OCI-LY1 (cell line): Measurements from ENCODE around the gene AATK.

ENCODE experiments used
- H2AFZ ChIP-seq: fragments of 200-600 bp; sonication (generic), shearing (Covaris generic); 2 replicates; pipeline ENCODE4 v1.6.0; 2014; ENCODE audit warnings: antibody characterized with exemption, mild to moderate bottlenecking, low read length
- H3F3A ChIP-seq: fragments of 200-600 bp; sonication (generic), shearing (Covaris generic); 2 replicates; pipeline ENCODE4 v1.6.0; 2014; ENCODE audit warnings: mild to moderate bottlenecking, antibody characterized with exemption, low read length, moderate library complexity; ENCODE audit not compliant: insufficient read depth
- H3K27ac ChIP-seq: fragments of 200-600 bp; sonication (generic); 2 replicates; pipeline ENCODE4 v1.5.1; 2014; ENCODE audit warnings: low read length, mixed run types, mild to moderate bottlenecking, low read depth; ENCODE audit not compliant: poor library complexity, severe bottlenecking
- H3K27me3 ChIP-seq: fragments of 200-600 bp; sonication (generic); 2 replicates; pipeline ENCODE4 v1.6.0; 2014; ENCODE audit warnings: antibody characterized with exemption, mild to moderate bottlenecking, low read length, moderate library complexity; ENCODE audit not compliant: insufficient read depth
- H3K36me3 ChIP-seq: fragments of 200-600 bp; sonication (generic); 2 replicates; pipeline ENCODE4 v1.6.1; 2014; ENCODE audit warnings: mild to moderate bottlenecking, antibody characterized with exemption, low read length, moderate library complexity, mixed read lengths; ENCODE audit not compliant: insufficient read depth
- H3K4me1 ChIP-seq: fragments of 200-600 bp; sonication (generic); 2 replicates; pipeline ENCODE4 v1.5.1; 2014; ENCODE audit warnings: mild to moderate bottlenecking, low read length, moderate library complexity; ENCODE audit not compliant: insufficient read depth, severe bottlenecking
- H3K4me2 ChIP-seq: fragments of 200-600 bp; sonication (generic), shearing (Covaris generic); 2 replicates; pipeline ENCODE4 v1.6.1; 2014; ENCODE audit warnings: low read length
- H3K4me3 ChIP-seq: fragments of 200-600 bp; sonication (generic); 2 replicates; pipeline ENCODE4 v1.5.1; 2014; ENCODE audit warnings: low read length, low read depth, mild to moderate bottlenecking, mixed read lengths; ENCODE audit not compliant: poor library complexity, severe bottlenecking
- H3K79me2 ChIP-seq: fragments of 200-600 bp; shearing (Covaris generic); 2 replicates; pipeline ENCODE4 v1.6.1; 2016; ENCODE audit warnings: mixed run types, low read length, mixed read lengths; ENCODE audit not compliant: insufficient read depth
- H3K9ac ChIP-seq: fragments of 200-600 bp; sonication (generic), shearing (Covaris generic); 2 replicates; pipeline ENCODE4 v1.6.1; 2014; ENCODE audit warnings: mild to moderate bottlenecking, low read length, mixed read lengths
- H3K9me2 ChIP-seq: fragments of 200-600 bp; sonication (generic), shearing (Covaris generic); 2 replicates; pipeline ENCODE4 v1.6.1; 2014; ENCODE audit warnings: low read depth, mild to moderate bottlenecking, low read length, mixed read lengths
- H3K9me3 ChIP-seq: fragments of 200-600 bp; shearing (Covaris generic); 2 replicates; pipeline ENCODE4 v1.6.1; 2014; ENCODE audit warnings: low read length, mixed read lengths
- H4K20me1 ChIP-seq: fragments of 200-600 bp; sonication (generic), shearing (Covaris generic); 2 replicates; pipeline ENCODE4 v1.6.0; 2016; ENCODE audit warnings: mild to moderate bottlenecking, low read length; ENCODE audit not compliant: insufficient read depth
- EZH2 ChIP-seq: fragments of 200-600 bp; sonication (generic), shearing (Covaris generic); IDR thresholded peaks from 2 replicates; pipeline ENCODE4 v1.8.0; 2017; ENCODE audit warnings: borderline replicate concordance, mixed run types, mild to moderate bottlenecking, antibody characterized with exemption, low read length, moderate library complexity, mixed read lengths
- TF ChIP-seq, protein P1 (sequence below): fragments of 200-600 bp; sonication (generic), shearing (Covaris generic); IDR thresholded peaks from 2 replicates; pipeline ENCODE4 v1.5.1; 2017; ENCODE audit warnings: mild to moderate bottlenecking, antibody characterized with exemption, low read length, moderate library complexity, mixed read lengths

The AATK gene

DNA sequence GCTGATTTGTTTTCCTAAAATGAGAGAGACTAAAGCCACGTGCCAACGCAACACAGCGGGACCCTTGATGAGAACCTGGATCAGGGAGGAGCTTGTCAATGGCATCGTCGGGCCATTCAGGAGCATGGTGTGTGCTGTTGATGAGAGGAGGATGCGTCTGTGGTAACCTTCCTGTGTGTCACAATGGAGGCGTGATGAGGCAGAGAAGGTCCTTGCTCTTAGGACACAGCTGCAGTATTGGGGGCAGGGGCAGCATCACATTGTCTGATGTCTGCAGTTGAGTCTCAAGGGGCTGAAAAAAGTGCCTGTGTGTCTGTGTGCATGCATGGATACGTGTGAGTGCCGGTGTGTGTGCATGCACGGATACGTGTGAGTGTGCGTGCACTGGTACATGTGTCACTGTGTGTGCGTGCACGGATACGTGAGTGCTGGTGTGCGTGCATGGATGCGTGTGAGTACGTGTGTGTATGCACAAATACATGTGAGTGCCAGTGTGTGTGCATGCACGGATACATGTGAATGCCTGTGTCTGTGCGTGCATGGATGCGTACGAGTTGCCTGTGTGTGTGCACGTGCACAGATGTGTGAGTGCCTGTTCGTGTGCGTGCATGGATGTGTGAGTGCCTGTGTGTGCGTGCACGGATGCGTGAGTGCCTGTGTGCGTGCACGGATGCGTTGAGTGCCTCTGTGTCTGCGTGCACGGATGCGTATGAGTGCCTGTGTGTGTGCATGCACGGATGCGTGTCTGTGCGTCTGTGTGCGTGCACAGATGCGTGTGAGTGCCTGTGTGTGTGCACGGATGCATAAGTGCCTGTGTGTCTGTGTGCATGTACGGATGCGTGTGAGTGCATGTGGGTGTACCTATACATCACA lies 91.8 kb downstream of the AATK start:
- Histone ChIP-seq H3K9me2 (no peaks in the 10 kb centered on the region), H3K27ac (no peak overlapping the region), H3K4me2 (no peak overlapping the region), H3K36me3 (no peaks in the 10 kb centered on the region), H3K27me3 (peaks cover 11% of the 10 kb centered on the region; the same call in 1 of the 2 replicates), H3K9me3 (no peaks in the 10 kb centered on the region), H3K4me3 (no peak overlapping the region), H3K4me1 (no peaks in the 10 kb centered on the region), H3F3A (no peaks in the 10 kb centered on the region), H2AFZ (no peak overlapping the region), H4K20me1 (no peaks in the 10 kb centered on the region), H3K79me2 (no peaks in the 10 kb centered on the region), H3K9ac (no peak overlapping the region)
- TF ChIP-seq, protein P1, sequence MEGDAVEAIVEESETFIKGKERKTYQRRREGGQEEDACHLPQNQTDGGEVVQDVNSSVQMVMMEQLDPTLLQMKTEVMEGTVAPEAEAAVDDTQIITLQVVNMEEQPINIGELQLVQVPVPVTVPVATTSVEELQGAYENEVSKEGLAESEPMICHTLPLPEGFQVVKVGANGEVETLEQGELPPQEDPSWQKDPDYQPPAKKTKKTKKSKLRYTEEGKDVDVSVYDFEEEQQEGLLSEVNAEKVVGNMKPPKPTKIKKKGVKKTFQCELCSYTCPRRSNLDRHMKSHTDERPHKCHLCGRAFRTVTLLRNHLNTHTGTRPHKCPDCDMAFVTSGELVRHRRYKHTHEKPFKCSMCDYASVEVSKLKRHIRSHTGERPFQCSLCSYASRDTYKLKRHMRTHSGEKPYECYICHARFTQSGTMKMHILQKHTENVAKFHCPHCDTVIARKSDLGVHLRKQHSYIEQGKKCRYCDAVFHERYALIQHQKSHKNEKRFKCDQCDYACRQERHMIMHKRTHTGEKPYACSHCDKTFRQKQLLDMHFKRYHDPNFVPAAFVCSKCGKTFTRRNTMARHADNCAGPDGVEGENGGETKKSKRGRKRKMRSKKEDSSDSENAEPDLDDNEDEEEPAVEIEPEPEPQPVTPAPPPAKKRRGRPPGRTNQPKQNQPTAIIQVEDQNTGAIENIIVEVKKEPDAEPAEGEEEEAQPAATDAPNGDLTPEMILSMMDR: no peak
- no peak for TF ChIP-seq EZH2

DNA sequence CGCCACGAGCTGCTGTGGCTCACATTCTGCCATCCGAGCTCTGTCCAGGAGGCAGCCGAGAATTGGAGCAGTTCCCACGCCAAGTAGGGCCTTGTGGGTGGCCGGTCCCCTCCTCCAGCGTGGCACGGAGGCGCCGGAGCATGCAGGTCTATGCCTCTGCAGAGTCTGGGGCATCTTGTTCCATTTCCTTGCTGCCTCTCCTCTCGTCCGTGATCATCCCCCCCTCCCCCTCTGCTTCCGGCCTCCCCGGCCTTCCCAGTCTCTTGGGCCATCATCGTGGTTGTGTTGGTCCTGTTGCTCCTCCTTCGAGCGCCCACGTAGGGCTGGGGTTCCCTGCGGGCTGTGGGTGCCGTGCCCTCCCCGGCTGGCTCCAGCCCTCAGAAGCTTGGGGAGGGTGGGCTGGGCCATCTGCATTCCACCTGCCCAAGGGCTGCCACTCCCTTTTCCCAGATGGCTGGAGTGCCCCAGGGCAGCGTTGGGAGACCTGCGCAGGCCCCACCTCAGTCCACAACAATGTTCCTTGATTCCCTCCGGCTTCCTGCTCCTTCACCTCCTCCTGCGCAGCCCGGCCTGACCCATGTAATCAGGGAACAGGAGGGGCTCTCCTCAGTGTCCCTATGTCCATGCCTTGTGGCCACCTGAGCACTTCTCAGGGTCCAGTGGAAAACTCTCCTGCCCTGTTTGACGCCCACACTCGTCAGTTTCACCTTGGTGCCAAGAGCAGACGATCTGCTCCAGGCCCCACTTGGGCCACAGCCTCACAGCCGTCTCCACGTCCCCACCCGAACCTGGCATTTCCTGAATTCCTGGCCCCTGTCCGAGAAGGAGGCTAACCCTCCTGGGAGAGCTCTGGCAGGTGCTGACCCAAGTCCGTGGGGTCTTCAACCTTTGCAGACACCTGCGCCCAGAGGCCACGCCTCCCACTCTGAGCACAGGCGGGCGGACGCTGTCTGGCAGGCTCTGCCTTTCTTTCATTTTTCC lies 94.0 kb downstream of the AATK start:
- no peak for TF ChIP-seq EZH2
- TF ChIP-seq, protein P1: no peak
- no peaks in the 10 kb centered on the region for H3K4me1 ChIP-seq
- H3K79me2 ChIP-seq: no peaks in the 10 kb centered on the region
- no peaks in the 10 kb centered on the region for H3K36me3 ChIP-seq
- no peak overlapping the region for H2AFZ ChIP-seq
- no peak overlapping the region for H3K27ac ChIP-seq
- H3K9me3 ChIP-seq: no peaks in the 10 kb centered on the region
- no peak overlapping the region for H3K4me3 ChIP-seq
- no peaks in the 10 kb centered on the region for H4K20me1 ChIP-seq
- H3K9me2 ChIP-seq: no peaks in the 10 kb centered on the region
- no peak overlapping the region for H3K4me2 ChIP-seq
- peaks cover 12% of the 10 kb centered on the region; the same call in 1 of the 2 replicates for H3K27me3 ChIP-seq
- no peak overlapping the region for H3K9ac ChIP-seq
- H3F3A ChIP-seq: no peaks in the 10 kb centered on the region

DNA sequence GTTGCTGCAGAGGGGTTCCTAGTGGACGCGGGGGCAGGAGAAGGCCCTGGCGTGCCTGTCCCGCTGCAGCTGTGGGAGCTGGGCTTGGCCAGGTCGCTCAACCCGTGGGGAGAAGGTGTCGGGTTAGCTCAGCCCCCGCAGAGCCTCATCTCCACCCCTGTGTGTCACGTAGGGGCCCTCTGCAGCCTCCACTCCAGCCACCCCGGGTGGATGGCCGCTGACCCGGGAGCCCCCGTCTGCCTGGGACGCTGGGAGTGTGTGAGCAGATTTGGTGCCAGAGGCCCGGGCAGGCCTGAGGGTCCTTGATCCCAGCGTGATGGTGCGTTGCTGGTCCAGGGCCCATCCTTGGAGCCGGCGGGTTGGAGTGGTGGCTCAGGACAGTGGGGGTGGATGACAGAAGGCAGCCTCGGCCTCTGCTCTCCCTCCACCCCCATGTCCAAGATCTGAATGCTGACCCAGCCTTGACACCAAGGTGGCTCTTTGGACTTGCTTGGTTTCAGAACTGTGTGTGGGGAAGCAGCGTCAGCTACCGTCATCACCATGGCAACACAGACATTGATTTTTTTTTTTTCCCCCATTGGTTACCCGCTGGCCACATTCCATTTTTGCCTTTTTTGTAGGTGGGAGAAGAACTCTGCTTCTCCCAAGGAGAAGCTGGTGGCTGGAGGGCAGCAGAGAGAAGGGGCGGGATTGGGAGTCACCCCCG lies 95.3 kb downstream of the AATK start:
- no peak overlapping the region for H3K4me2 ChIP-seq
- peaks cover 12% of the 10 kb centered on the region; the same call in 1 of the 2 replicates for H3K27me3 ChIP-seq
- H3K4me3 ChIP-seq: no peak overlapping the region
- no peak for TF ChIP-seq EZH2
- TF ChIP-seq, protein P1: no peak
- no peaks in the 10 kb centered on the region for H3K79me2 ChIP-seq
- H3K9me2 ChIP-seq: no peaks in the 10 kb centered on the region
- H3K9me3 ChIP-seq: no peaks in the 10 kb centered on the region
- no peak overlapping the region for H2AFZ ChIP-seq
- H3F3A ChIP-seq: no peaks in the 10 kb centered on the region
- no peaks in the 10 kb centered on the region for H3K4me1 ChIP-seq
- no peak overlapping the region for H3K27ac ChIP-seq
- no peak overlapping the region for H3K9ac ChIP-seq
- H3K36me3 ChIP-seq: no peaks in the 10 kb centered on the region
- no peaks in the 10 kb centered on the region for H4K20me1 ChIP-seq
